NOMO-1 treated with dmso at 0.1 percent for 144 hours (cell line): ENCODE measurements around the gene ISG15.
"Not testable (repeated sequence)": the region's sequence is repeated elsewhere in the genome, so short reads cannot be mapped to it uniquely, and the experiment has no call there.

ENCODE experiments used
- DNase-seq: peaks from one replicate; lab custom pipeline; 2025; ENCODE audit not compliant: unreplicated experiment; lab: John Stamatoyannopoulos, UW

The ISG15 gene

DNA sequence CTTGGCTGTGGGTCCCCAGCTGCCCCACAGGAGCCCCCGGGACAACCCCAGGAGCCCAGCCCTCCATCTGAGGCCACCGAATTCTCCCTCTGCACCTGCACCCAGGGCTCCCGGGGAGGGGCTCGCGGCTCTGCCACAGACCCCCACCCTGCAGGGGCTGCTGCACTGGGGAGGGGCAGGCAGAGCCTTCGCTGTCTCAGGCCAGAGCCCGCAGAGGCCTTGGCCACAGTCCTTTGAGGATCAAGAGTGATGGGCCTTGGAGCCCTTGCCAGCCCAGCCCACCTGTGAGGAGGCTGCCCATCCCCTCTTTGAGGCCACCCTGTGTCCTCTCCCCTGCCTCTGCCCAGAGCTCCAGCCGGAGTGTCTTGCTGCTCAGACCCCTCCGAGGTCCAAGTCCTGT lies 37.9 kb upstream of the ISG15 start:
- DNase-seq = no peak

DNA sequence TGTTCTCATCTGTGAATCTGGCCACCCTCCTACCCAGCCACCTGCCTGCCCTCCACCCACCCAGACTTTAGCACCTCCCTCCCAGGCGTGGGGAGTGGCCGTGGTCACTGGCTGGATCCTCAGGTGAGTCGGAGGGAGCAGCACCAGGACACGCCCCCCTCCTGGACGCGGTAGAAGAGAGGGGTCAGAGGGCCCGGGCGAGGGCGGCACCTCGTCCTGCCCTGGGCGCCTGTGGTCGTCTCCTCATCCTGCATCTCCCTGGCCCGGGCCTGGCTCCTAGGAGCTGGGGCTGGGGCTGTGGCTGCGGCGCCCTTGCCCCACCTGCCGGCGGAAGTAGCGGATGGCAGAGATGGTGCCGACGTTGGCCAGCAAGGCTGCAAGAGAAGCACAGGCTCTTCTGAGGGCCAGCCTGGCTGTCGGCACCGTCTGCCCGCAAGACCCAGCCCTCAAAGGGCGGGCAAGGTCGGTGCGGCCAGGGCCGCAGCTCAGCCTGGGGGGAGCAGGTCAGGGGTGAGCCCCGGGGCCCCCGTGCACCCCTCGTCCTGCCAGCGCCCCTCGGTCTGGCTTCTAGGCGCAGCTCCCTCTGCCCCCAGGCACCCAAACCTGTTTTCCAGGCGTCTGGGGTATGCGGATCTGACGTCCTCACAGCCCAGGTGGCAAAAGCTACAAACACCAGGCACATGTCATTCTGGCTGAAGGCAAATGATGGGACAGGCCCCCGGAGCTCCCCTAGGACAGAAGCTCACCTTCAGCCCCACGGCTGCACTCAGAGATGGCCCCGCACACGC lies 37.2 kb upstream of the ISG15 start:
- peak; percentile 41 for DNase-seq

DNA sequence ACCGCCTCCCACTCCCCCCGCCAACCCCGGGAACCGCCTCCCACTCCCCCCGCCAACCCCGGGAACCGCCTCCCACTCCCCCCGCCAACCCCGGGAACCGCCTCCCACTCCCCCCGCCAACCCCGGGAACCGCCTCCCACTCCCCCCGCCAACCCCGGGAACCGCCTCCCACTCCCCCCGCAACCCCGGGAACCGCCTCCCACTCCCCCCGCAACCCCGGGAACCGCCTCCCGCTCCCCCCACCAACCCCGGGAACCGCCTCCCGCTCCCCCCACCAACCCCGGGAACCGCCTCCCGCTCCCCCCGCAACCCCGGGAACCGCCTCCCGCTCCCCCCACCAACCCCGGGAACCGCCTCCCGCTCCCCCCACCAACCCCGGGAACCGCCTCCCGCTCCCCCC lies 36.5 kb upstream of the ISG15 start:
- not testable (repeated sequence) for DNase-seq

DNA sequence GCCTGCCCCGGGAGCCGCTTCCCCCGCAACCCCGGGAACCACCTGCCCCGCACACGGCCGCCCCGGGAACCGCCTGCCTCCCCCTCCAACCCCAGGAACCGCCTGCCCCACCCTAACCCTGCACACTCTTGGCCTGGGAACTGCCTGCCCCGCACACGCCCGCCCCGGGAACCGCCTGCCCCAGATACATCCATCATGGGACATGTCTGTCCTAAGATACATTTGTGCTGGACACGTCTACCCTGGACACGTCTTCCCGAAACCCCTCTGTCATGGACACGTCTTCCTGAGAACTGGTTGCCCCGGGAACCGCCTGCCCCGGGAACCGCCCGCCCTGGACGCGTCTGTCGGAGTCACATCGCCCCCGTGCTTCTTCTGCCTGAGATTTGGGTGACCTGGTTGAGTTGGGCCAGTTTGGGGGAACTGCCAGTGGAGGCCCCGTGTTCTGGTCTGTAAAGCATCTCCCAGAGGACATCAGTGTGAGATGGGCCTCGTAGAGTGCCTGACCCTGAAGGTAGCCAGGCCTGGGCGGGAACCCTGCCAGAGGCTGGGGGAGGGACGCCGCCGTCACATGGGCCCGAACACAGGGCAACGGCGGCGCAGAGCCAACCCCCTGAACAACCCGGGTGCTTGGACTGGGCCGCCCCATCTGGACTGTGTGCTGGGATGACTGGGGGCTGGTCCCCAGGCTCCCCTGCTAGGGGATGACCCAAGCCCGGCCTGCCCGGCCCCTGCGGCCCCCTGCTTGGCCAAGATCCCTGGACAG lies 35.0 kb upstream of the ISG15 start:
- DNase-seq = no peak

DNA sequence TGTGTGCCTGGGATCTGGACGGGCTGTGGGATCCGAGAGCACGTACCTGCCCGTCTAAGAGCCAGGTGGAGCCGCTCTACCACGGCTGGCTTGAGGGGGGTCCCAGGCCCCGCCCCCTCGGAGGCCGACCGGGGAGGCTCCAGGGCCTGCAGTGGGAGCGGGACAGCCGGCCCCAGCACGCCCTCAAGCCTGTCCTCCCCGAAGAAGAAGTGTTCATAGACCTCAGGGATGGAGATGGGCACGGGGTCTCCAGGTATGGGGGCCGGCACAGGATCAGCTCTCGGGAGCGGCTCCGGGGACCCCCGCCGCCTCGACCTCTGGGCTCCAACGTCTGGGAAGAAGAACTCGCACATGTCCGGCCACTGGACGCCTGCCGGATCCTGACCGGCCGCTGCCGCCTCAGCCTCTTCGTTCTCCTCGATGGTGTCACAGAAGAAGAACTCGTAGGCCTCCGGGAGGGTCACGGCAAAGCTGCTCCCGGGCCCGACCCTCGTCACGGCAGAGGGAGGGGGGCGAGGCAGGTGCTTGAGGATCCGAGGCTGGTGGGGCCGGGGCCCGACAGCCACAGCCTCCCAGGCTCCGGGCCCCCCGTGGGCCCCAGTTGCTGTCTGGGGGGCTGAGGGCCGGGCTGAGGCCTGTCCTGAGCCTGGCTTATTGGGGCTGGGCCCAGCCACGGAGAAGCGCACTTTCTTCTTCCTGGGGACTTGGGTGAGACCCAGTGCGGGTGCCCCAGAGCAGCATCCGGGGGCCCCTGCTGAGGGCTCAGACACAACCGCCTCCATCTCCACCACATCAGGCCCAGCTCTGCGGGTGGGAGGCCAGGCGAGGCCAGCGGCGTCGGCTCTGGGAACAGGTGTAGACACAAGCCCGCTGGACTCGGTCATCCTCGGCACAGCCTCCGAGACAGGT lies 34.2 kb upstream of the ISG15 start:
- DNase-seq = no peak

DNA sequence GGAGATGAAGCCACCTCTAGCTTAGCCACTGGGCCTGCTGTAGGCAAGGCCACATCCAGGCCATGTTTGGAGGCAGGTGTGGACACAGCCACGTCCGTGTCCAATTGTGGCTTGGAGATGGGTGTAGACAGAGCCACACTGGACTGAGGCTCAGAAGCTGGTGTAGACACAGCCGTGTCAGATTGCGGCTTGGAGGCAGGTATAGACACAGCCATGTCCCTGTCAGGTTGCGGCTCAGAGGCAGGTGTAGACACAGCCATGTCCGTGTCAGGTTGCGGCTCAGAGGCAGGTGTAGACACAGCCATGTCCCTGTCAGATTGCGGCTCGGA lies 33.6 kb upstream of the ISG15 start:
- DNase-seq = no peak

DNA sequence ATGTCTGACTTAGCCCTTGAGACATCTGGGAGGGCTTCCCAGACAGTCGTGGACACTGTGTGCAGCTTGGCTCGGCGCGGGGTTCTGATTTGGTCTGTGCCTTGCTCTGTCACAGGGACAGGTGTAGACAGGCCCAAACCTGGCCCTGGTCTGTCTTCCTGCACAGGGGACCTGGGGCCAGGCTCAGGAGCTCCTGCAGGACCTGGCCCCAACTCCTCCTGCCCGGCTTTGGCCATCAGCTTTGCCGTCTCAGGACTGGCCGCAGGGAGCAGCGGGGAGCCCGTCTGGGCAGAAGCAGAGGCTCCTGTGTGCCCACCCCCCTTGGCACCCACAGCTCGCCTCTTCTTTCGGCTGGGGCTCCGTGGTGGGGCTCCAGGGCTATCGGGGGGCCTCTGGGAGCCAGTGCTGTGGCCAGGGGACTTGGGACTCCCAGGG lies 33.1 kb upstream of the ISG15 start:
- DNase-seq = no peak

DNA sequence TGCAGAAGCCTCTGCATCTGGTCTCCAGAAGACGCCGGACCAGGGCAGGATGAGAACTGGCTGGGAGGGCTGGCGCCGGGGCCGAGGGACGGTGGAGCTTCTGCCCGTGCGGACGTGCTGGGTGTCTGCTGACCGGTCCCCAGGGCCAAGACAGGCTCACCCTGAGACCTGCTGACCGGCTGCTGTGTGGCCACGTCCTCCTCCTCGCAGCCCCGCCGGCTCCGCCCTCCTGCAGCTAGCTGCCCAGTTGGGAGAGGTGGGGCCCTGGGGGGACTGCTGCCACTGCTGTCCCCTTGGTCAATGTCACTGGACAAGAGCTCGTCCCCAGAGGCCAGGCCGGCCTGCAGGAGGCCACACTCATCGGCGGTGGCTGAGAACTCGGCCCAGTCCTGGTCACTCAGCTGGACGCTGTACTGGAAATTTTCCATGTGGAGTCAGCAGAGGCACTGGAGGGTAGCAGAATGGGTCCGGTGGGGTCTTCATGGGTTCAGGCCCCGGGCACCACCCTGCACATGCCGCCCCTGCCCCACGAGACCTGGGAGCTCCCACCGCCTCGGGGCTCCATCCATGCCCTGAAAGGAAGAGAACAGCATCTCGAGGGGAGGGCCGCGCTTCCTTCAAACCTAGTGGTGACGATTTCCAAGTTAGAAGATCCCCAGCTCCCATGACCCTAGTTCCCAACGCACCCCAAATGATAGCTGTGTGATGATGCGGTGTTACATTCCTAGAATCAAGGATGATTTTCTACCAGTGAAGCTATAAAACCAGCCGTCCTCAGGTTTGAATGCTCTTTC lies 32.5 kb upstream of the ISG15 start:
- no peak for DNase-seq

DNA sequence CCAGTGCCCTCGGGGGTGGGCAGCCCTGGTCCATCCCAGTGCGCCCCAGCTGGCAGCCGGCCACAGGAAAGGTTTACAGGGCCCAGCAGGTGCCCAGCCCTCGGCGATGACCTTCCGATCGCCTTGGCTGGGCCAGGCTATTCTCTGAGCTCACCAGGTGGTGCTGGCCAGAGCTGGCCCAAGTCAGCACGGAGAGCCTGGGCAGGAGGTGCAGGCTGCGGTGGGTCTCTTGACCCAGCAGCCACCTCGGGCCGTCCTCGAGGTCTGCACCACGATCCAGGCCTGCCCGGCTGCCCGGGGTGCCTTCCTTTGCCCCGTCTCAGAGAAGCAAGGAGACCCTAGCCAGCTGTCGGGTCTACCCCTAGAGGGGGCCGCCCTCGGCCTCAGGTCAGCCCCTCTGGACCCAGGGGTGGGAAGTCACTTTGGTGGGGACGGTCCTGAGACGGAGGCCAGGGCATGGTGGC lies 31.8 kb upstream of the ISG15 start:
- DNase-seq = no peak

DNA sequence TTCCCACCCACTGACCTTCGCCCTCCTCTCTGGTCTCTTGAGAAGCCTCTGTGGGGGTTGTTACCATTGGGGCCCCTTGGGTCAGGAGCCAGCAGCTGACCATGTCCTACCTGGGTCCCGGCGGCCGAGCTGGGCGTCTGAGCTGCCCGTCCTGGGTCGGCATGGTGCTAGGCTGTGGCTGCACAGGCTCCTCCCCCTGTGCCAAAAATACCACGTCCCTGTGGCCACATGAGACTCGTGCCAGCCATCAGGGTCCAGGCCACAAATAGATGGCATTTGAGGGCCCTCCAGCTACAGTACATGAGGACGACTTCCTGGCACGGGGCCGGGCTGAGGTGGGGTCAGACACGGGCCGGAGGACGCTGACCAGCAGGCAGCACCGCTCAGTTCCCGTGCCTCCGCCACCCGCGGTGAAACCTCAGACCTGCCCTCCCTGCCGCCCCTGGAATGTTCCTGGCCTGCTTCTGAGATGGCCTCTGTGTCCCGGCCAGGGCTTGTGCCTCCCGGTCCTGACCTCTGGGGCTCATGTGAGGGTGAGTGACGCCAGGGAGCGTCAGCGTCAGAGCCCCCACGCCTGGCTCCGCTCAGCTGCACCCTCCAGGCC lies 31.2 kb upstream of the ISG15 start, which contains the start of gene PERM1:
Gene PERM1 (minus strand): TSS at position 139 of the 604 bp plus-strand sequence. CDS start 1,064 bp downstream, outside the sequence.
- DNase-seq = no peak

DNA sequence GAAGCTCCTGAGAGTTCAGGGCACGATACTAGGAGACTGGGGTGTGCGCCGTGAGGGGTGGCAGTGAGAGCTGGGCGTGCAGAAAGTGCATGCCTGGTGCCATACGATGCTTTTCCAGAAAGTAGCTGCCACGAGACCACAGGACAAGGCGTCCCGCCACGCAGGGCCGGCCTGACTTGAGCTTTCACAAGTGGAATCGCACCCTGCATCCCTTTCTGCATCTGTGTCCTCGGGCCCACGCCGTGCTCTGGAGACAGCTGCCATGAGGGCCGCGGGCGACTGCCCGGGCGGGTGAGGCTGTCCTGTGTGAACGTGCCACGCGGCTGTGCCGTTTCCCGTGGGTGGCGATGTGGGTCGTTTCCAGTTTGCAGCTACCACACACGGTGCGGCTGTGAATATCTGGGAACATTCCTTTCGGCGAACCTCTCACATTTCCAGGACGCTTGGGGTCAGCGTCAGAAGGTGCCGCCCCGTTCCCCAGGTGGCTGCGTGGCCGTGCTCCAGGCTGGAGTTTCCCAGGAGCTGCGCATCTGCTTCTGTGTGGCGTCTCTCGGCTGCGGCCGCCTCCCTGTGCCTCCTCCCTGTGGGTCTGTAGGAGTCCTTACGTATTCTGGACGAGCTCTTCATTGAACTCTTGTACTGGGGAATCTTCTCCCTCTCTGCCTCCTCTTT lies 30.4 kb upstream of the ISG15 start:
- DNase-seq = no peak

DNA sequence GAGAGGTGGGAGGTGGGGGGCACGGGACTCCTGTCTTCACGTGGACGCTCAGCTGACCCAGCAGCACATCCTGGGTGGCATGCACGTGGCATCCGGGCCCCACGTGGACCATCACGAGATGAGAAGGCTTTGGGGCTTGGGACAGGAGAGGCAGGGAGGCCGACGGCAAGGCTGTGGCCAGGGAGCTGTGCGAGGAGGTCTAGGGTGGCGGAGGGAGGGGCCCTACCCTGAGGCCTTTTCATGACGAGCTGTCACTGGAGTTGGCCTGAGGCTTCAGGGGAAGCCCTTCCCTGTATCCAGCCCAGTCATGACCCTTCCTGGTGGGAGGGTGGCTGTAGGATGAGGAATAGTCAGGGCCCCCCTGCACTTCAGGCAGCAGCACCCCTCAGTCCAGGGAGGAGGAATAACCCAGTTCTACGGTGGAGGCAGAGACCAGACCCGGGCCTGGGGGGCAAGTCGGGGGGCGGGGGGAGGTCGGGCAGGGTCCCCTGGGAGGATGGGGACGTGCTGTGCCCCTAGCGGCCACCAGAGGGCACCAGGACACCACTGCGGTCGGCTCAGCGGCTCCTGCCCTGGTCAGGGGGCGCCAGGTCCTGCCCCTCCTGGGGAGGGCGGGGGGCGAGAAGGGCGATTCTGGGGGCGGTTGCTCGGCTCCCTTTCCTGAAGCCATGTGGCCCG lies 29.4 kb upstream of the ISG15 start:
- DNase-seq = no peak

DNA sequence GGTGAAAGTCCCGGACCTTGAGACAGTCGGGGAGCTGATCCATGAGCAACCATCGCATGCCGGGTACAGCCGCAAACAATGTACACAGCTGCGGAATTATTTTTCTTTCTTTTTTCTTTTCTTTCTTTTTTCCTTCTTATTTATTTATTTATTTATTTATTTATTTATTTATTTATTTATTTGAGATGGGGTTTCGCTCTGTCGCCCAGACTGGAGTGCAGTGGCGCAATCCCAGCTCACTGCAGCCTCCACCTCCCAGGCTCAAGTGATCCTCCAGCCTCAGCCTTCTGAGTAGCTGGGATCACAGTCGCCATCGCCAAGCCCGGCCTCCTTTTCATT lies 28.9 kb upstream of the ISG15 start:
- no peak for DNase-seq

DNA sequence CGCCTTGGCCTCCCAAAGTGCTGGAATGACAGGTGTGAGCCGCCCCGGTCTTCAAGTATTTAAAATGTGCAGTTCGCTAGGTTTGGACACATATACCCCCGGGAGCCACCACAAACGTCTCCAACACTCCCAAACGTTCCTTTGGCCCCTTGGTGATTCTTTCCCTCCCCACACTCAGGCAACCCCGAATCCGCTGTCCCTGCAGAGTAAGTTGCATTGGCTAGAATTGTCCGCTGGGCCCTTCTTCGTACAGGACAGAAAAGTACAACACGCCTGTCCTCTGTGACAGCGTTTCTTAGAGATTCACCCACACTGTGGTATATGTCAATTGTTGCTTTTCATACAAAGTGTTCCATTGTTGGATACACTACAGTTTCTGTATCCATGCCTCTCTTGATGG lies 28.2 kb upstream of the ISG15 start:
- DNase-seq = no peak

DNA sequence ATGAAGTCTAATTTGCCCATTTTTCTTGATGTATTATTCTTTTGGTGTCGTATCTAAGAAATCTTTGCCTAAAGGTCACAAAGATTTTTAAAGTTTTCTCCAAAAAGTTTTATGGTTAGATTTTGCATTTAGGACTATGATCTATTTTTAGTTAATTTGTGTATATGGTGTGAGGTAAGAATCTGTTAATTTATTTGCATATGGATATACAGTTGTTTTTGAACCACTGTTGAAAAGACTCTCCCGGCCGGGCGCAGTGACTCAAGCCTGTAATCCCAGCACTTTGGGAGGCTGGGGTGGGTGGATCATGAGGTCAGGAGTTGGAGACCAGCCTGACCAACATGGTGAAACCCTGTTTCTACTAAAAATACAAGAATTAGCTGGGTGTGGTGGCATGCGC lies 25.2 kb upstream of the ISG15 start:
- not testable (repeated sequence) for DNase-seq

DNA sequence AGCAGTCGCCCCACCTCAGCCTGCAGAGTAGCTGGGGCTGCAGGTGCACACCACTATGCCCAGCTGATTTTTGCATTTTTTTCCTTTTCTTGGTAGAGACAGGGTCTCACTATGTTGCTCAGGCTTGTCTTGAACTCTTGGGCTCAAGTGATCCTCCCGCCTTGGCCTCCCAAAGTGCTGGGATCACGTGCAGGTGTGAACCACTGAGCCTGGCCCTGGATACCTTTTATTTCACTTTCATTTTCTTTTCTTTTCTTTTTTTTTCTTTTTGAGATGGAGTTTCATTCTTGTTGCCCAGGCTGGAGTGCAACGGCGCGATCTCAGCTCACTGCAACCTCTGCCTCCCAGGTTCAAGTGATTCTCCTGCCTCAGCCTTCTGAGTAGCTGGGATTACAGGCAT lies 22.0 kb upstream of the ISG15 start:
- not testable (repeated sequence) for DNase-seq

DNA sequence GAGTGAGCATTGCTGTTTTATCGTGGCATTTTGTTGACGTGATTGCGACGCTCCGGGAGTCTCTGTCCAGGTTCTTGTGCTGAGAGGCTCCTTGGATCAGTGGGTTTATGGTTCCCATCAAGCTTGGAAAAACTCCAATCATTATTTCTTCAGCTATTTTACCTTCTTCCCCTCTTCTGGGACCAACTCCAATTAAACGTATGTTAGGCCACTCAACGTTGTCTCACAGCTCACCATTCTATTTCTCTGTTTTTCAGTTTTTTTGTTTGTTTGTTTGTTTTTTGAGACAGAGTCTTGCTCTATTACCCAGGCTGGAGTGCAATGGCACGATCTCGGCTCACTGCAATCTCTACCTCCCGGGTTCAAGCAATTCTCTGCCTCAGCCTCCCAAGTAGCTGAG lies 21.4 kb upstream of the ISG15 start:
- no peak for DNase-seq

DNA sequence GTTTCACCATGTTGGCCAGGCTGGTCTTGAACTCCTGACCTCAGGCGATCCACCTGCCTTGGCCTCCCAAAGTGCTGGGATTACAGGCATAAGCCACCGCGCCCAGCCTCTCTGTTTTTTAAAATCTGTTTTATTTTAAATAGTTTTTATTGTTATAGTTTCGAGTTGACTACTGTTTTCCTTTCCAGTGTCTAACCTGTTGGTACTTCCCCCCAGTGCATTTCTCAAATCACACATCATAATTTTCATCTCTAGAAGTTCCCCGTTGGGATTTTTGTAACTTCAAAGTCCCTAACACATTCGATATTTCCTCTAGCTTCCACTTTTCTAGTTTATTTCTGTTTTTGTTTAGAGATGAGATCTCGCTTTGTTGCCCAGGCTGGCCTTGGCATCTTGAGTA lies 20.9 kb upstream of the ISG15 start:
- no peak for DNase-seq

DNA sequence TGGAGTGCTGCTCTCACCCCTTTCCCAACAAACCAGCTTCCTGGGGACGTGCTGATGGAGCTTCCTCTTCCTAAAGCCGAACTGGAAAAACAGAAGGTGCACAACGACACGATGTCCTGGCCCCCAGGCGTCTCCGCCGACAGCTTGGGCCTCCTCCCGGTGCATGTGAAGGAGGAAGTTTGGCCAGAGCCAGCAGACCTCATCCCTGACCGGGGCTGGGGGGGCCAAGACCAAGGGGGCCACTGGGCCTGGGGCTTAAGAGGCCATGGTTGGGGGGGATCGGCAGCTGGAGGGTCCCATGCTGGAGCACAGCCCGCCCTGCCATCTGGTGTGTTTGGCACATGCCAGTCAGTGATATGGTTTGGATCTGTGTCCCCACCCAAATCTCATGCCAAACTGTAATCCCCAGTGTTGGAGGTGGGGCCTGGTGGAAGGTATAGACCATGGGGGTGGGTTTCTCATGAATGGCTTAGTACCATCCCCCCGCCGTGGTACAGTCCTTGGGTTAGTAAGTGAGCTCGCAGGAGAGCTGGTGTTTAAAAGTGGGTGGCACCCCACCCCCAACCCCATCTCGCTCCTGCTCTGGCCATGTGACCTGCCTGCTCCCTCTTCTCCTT lies 19.8 kb upstream of the ISG15 start:
- no peak for DNase-seq
